Body of pancreas (tissue), 4 donors: ENCODE measurements around the gene USP49. TPM values are rescaled to one million over a fixed set of nuclear protein-coding genes. Genes with fewer than 3 reads are reported as not detected.
A peak's percentile ranks its signal among the peaks of the same experiment; 100 is the strongest.

Experiments used
- ATAC-seq: fragments of 150-250 bp; one replicate; pipeline ENCODE4 v1.9.1; 2016
- DNase-seq, 4 donors: peaks; one replicate each; pipeline ENCODE4 v3.0.0-alpha.2; 2019
- H3K27ac ChIP-seq, 4 donors: fragments of 200-600 bp; sonication (generic); 1 replicate in 3 of 4; 2 replicates in 1 of 4; pipeline versions ENCODE4 v1.5.1 to v1.6.1; 2016 to 2019; ENCODE audit warnings: mild to moderate bottlenecking in 1 of 4, mixed read lengths in 1 of 4, moderate library complexity in 1 of 4
- H3K27me3 ChIP-seq, 2 donors: fragments of 200-600 bp; sonication (generic); one replicate each; pipeline ENCODE4 v1.6.0; 2016; ENCODE audit warnings: mild to moderate bottlenecking in 1 of 2
- H3K36me3 ChIP-seq, 2 donors: fragments of 200-600 bp; sonication (generic); replicated peaks in 1 of 2; 2 replicates each; pipeline ENCODE4 v1.5.1; 2016; ENCODE audit warnings: low read depth in 2 of 2; ENCODE audit not compliant: insufficient read depth in 1 of 2
- H3K4me1 ChIP-seq: fragments of 200-600 bp; sonication (generic); one replicate; pipeline ENCODE4 v1.6.0; 2016
- H3K4me3 ChIP-seq, 2 donors: fragments of 200-600 bp; sonication (generic); 1 replicate in 1 of 2; 2 replicates in 1 of 2; pipeline ENCODE4 v1.5.1; 2016 to 2019
- H3K9me3 ChIP-seq, 3 donors: fragments of 200-600 bp; sonication (generic); 1 replicate in 2 of 3; 2 replicates in 1 of 3; pipeline ENCODE4 v1.5.1; 2016
- CTCF ChIP-seq, 7 experiments: fragments of 450-650 bp in 4 of 7; fragments of 200-600 bp in 3 of 7; sonication (generic) in 3 of 7; IDR thresholded peaks; one replicate each; pipeline ENCODE4 v1.5.1; 2016 to 2019; ENCODE audit warnings: antibody characterized with exemption in 7 of 7
- POLR2A ChIP-seq, 3 donors: fragments of 450-650 bp; IDR thresholded peaks; one replicate each; pipeline ENCODE4 v1.6.1; 2016; ENCODE audit warnings: antibody characterized with exemption in 3 of 3, mild to moderate bottlenecking in 2 of 3
- WGBS, 2 donors: methylation state at CpG; one replicate each; pipeline ENCODE4 v1.1.5; 2017; 5-methylcytosine and 5-hydroxymethylcytosine counted together
- intact Hi-C: fragments of 100-400 bp; cut with DNase I; formaldehyde crosslinking; loops from one replicate; pipeline ENCODE4 v1.15.1; 2023
- total RNA-seq, 2 donors: library from RNA; depleted of rRNA; stranded (reverse); fragments of >200 nt; gene quantifications; one replicate each; pipeline ENCODE4 v1.1.0, GENCODE V29; 2016

USP49 gene
- total RNA-seq, 2 donors from 2014 or later, result 3.3 to 5.2 TPM

DNA sequence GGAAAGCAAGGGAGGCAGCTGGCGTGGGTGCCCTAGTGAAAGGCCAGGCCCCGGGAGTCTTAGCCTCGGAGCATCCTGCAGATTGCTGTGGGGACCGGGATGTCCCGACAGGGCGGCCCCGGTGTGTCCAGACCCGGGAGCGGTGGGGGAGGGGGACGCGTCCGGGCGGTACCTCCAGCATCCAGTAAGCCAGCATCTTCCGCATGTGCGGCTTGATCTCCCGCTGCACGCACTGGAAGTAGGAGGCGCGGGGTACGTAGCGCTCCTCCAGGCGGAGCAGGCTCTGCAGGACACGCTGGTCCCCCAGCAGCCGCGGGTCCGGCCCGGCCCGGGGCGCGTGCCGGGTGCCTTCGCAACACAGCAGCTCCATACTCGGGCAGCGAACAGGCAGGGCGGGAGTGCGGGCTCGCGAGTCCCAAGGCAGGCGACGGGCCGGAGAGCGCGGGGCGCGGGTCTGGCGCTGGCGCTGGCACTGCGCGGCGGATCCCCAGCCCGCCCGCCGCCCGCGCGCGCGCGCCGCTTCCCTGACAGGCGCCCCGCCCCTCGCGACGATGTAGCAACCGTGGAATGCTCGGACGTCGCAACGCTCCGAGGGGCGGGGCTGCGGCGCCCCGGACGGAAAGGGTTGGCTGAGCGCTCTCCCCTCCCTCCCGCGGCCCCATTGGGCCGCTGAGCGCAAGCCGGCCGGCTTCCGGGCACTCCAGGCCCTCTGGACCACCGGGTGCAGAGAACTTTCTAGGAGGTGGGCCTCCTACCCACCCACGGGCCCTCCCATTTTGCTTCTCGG is 46.3 kb upstream of the USP49 start, which contains the start of gene CCND3:
TSS of gene CCND3 (minus strand) at position 529 of the 787 bp plus-strand sequence. CDS start at position 370, 159 bp downstream.
- no peaks in the 10 kb centered on the region for H3K9me3 ChIP-seq
- no peaks in the 10 kb centered on the region for H3K27me3 ChIP-seq
- peak within 1 kb of the TSS; percentile 11 to 68 for H3K4me3 ChIP-seq
- TF ChIP-seq CTCF (IDR thresholded peaks at IDR 0.05) (no peak), POLR2A (IDR thresholded peaks at IDR 0.05) (peak in 1 of 3 donors; percentile 51)
- ATAC-seq (peak; percentile 95), DNase-seq (peak; percentile 87 to 95 (median 92))
- WGBS, 2 donors, result 0 to 1% methylated on average over 2 to 76 of the region's 87 CpGs
- H3K27ac ChIP-seq, result peak within 1 kb of the TSS; percentile 45 to 79 (median 61)
- peaks cover 34% of the 10 kb centered on the region for H3K4me1 ChIP-seq
- no peaks in the 10 kb centered on the region for H3K36me3 ChIP-seq
- intact Hi-C loops, result no loop called here

DNA sequence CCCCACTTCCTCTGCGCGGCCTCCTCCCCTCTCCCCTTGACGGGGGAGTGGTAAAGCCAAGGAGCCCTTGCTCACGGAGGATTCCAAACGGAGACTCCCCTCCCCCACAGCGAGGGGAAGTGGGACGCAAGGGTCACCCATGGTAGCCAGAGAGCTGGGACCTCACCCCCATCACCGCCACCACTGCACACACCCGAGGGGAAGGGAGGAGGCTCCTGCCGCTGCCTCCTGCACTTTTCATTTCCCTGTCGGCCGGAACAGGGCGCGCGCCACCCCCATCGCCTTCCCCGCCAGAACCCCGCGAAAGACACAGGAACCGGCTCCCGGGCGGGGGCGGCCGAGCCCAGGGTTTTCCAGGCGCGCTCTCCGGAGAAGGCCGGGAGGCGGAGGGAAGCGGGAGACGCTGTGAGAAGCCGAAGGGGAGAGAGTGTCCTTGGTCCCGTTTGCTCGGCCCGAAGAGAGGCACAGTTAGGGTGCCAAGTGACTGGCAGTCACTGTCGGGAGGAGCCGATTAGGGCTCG is 45.6 kb upstream of the USP49 start:
- H3K27ac ChIP-seq, result peak overlapping the region; percentile 45 to 79 (median 61)
- ATAC-seq (peak; percentile 12), DNase-seq (peak; percentile 26 to 36 (median 29))
- H3K36me3 ChIP-seq, result no peaks in the 10 kb centered on the region
- WGBS, 2 donors, result 1% methylated on average over 29 to 36 of the region's 38 CpGs
- peak overlapping the region; percentile 11 to 68 for H3K4me3 ChIP-seq
- no peaks in the 10 kb centered on the region for H3K27me3 ChIP-seq
- intact Hi-C loops, result no loop called here
- no peaks in the 10 kb centered on the region for H3K9me3 ChIP-seq
- H3K4me1 ChIP-seq, result peaks cover 41% of the 10 kb centered on the region
- peak in 1 of 7 experiments; percentile 10 for TF ChIP-seq CTCF (IDR thresholded peaks at IDR 0.05)
- no peak for TF ChIP-seq POLR2A (IDR thresholded peaks at IDR 0.05)

- peak overlapping the region in 2 of 4 donors; percentile 68 to 79 for H3K27ac ChIP-seq
- H3K9me3 ChIP-seq, result no peaks in the 10 kb centered on the region
- peak in 1 of 4 donors; percentile 16 for DNase-seq
Measured at GRCh38 chr6:41939848-41940758, 44.9 kb upstream of the USP49 start.

More at GRCh38 chr6:41939848-41940758, 44.9 kb upstream of the USP49 start:
- H3K4me1 ChIP-seq, result peaks cover 43% of the 10 kb centered on the region
- TF ChIP-seq POLR2A (IDR thresholded peaks at IDR 0.05) (no peak), CTCF (IDR thresholded peaks at IDR 0.05) (no peak)
- 43 to 54% methylated on average over 20 to 27 of the region's 27 CpGs for WGBS, 2 donors
- peaks cover 0 to under 1% of the 10 kb centered on the region in 2 donors for H3K36me3 ChIP-seq
- ATAC-seq, result no peak
- no peaks in the 10 kb centered on the region for H3K27me3 ChIP-seq
- intact Hi-C loops, result loop anchor here (5.0 to 10.0 kb wide), 2 partner anchors 95 to 102 kb away; no protein-coding TSS in a partner anchor
- H3K4me3 ChIP-seq, result peak overlapping the region in 1 of 2 donors; percentile 68
